GM21825 (cell line): ENCODE data around the gene C1QTNF5.

Source experiments
- ATAC-seq: cut with Tn5 transposase; IDR thresholded peaks from one replicate; pipeline ENCODE4 v1.9.1; 2021; ENCODE audit warnings: mild to moderate bottlenecking, moderate library complexity; ENCODE audit not compliant: unreplicated experiment

Gene C1QTNF5

DNA sequence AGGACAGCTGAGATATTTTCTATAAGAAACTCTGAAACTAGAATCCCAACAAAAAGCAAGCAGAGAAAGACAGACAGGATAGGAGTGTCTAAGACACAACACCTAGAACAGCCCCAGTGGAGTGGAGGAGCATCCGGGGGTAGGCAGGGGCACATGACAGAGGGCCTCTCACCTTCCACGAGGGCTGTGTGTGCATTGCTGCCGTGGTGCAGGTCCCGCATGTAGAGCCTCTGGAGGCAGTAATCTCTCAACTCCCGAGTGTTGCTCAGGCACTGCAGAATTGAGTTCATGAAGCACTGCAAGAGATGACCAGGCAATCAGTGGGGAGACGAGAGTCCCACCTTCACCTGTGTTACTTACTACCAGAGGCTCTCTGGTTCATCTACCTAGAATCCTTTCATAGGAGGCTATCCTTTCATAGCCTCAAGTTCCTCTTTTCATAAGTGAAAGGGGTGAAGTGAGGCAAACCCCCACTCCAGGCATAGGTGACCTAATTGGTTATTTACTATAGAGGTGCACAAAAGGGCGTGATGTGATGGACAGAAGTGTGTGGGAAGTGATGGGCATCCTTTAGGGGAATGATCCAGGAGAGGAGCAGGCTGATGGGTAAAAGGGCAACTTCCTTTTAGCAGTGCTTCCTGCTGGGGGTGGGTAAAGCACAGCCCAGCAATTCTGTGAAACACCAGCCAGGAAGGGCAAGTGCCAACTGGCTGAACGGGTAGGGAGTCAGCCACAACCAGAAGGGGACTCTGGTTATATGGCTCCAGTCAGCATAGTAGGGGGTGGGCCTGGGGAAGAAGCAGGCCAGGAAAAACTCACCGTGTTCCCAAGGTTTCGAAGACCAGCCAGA, 18.9 kb upstream of the C1QTNF5 start:
- ATAC-seq, result no peak

DNA sequence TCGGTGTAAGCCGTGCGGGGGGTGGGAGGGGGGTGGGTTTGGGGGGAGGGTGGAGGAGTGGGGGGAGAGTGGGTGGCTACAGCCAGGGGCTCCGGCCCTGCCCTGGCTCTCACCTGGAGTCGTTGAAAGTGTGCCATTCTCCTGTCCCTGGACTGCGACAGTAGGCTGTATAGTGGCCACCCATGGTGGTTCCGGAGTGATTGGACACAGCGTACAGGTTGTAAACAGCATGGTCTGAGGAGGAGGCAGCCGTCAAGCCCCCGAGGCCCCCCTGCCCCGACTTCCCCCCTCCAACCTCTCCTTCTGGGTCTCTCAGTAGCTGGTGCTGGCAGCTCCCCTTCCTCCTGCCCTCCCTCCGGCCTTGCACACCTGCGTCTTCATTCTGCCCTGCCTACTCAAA, 16.4 kb upstream of the C1QTNF5 start:
- no peak for ATAC-seq

DNA sequence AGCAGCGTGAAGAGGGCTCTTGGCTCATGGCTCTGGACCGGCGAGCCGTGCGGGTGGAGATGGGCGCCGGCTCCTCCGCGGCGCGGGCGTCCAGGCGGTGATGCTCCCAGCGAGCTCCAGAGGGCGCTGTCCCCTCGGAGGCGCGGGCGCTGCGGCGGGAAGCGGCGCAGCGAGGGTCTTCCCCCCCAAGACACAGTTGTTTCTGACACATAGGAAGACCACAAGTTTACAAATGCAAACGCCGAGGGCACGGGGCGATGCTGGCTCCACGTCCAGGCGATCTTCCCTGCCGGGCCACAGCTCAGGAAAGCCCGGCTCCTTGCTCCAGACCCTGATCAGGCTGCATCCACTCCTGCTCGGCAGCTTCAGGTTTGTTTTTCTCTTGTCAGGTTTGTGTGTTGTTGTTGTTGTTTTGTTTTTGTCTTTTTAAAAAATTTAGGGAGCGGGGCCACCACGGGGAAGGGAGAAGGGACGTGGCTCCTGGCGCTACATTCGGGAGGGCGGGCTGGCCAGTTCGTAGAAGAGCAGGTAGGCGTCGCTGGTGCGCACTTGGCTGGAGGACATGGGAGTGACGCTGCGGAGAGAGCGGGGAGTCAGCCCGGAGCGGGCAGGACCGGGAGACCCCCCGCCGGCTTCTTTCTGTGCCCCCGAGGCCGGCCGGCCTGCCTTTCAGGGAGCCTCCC, 15.8 kb upstream of the C1QTNF5 start:
- ATAC-seq, result peak; percentile 63

DNA sequence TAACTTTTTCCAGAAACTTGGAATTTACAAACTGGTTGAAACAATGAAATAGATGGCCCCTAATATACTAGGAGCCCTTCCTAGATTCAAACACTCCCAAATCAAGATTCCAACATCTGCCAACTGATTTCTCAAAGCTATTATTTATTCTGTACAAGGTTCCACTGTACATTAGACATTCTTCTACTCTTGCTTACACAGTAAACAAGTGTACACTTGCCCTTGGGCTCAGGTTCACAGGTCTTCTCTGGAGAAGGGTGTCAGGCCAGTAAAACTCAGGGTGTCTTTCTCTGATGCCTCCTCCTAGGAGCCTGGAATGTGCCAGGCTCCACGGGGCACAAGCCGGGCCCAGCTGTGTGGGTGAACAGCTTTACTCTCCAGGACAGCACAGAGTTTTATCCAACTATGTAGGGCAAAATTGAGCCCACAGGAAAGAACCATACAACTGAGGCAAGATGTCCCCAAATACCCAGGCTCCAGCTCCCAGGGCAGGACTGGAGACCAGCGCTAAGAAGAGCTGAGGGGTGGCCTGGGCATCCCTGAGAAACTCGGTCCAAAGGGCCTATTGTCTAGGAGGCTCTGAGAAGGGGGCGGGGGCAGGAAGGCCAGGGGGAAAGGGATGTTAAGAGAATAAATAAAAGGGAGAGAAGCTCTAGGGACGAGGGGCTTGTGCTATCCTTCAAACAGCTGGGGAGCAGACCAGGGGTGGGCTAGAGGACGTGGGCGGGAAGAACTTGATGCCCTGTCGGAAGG, 14.6 kb upstream of the C1QTNF5 start:
- no peak for ATAC-seq

DNA sequence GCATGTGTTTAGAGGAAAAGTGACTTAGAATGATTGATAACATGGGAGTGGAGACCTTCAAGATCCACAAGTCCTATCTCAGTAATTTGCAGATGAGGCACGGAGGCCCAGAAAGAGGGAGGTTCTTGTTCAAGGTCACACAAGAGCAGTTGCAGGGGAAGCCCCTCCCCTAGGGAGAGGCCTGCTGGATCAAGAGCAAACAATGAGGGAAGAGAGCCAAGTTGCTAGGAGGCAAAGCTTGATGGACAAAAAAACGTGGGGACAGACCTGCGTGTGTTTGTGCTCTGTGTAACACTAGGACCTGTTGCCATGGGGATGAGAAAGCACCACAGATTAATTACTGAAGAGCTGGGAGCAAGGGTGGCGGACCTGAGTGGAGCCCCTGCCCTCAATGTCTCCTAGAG, 12.2 kb upstream of the C1QTNF5 start:
- no peak for ATAC-seq

DNA sequence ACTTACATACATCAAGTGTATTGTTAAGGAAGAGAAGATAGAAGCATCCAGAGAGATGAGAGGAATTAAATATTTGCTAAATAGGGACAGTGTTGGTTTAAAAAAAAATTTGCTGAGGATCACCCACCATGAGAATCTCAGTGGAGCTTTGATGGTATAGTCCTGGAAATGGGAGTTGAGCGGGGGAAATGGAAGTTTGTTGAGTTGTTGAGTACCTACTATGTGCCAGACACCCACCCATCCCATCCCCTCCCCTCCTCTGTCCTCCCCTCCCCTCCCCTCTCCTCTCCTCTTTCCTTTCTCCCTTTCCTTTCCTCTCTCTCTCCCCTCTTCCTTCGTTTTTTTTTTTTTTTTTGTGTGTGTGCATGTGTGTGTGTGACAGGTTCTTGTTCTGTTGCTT, 10.5 kb upstream of the C1QTNF5 start:
- no peak for ATAC-seq

DNA sequence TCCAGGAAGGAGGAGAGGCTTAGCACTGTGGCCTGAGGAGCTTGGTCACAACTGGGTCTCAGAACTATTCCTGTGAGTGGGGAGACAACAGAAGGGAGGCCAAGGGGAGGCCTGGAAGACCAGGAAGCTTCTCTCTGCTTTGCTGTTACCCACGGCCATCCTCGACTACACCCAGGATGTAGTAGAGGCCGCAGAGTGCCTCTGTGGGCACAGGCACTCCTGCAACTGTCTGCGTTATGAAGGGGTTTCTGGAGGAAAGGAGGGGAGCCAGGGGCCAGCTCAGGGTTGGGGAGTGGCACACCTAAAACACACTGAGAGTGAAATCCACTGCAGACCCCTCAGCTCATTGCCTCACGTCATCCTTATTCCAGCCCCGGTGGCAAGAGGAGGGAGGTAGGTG, 9.6 kb upstream of the C1QTNF5 start:
- no peak for ATAC-seq

DNA sequence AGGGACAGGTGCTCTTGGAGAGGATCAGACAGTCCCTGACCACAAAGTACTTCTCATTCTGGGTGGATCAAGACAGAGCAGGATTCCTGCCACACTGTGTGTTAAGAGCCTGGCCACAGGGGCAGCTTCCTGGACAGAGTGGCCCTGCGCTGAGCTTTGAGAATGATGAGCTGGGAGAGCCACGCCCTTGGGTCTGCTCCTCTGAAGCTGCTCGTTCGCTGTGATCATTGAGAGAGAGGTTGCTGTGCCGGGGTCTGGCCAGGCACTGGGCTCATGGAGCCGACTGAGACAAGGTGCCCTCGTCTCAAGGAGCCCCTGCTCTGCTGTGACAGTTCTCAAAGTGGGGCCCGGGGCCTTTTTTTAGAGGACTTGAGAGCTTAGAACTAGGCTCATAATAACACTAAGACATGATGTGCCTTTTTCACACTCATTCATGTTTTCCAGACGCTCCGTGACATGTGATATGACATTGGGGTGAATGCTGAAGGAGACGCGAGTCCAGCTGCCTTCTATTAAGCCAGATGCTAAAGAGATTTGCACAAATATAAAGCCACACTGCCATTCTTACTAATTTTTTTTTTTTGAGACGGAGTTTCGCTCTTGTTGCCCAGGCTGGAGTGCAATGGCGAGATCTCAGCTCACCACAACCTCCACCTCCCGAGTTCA, 7.4 kb upstream of the C1QTNF5 start:
- no peak for ATAC-seq

DNA sequence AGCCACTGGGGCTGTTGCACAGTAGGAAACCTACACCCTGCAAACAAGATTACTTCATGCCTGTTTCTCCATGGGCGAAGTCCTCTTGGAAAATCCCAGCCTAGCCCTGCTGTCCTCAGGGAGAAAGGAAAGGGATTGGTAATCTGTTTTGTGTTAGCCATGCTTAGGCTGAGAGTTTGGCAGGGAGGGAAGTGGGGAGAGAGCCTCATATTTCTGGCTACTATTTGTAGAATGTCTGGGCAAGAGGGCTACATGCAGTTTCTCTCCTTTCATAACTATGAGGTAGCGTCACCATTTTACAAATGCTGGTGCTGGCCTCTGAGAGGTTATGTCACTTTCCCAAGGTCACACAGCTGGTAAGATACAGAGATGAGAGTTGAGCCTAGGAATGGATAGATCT, 6.6 kb upstream of the C1QTNF5 start:
- no peak for ATAC-seq

DNA sequence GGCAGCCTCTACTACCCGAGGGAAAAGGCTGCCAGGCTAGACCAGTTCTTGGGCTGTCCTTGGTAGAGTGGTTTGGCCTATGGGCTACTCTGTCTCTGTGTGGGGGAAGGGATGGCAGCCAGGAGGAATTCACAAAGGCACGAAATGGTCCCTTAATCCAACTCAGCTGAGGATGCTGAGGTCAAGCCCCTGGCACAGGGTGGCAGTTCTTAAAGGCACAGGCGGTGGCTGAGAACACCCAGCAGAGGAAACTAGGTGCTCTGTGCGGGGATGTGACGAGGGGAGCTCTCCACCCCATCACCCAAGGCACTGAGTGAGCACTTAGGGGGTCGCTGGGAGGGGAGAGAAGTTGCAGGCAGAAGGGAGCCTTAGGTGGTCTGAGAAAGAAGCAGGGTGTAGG, 5.9 kb upstream of the C1QTNF5 start, which contains the start of gene MFRP:
Gene MFRP, minus strand, starts transcription at position 101 of the 400 bp plus-strand sequence. CDS start 192 bp downstream, outside the sequence.
- ATAC-seq, result no peak

DNA sequence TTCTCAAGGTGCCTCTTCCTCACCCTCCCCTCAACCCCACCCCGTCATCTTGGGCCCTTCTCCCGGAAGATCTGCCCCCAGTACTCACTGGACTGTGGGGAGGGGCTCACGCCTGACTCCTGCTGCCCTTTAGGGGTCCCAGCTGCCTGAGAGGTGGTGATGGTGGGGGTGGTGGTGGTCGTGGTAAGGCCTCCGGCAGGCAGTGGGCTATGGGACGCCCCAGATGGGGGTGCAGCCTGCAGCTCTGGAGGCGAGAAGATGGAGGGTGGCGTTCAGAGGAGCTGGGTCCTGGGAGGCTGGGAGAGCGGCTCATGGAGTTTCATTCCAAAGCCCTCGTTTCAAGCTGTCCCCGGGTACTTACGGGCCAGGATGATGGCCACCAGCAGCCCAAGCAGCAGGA, 5.0 kb upstream of the C1QTNF5 start:
- ATAC-seq, result no peak

DNA sequence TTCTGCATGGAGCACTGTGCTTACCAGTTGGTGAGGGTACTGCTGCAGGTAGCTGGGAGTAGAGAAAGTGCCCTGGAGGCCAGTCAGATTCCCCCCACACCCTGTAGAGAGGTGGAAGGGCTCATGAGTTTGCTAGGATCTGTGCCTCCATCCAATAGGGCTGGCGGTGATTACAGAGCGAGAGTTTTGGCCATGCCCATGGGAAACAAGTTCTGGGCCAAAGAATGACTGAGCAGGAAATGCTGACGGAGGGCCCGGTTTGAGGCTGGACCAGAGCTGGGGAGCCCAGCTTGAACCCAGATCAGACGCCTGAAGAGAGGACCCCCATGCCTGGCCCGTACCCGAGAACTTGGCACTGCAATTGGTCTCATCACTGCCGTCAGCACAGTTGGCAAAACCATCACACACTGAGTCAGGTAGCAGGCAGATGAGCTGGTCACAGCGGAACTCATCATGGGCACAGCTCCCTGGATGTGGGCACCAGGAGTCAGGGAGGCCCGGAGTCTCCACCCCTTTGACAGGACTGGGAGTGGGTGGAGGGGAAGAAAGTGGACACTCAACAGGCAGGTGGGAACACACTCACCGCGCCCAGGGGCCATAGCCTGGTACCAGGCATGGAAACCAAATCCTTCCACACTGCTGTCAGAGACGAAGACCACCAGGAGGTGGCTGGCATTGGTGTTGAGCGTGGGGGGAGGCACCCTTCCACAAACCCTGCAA, 3.8 kb upstream of the C1QTNF5 start:
- no peak for ATAC-seq

DNA sequence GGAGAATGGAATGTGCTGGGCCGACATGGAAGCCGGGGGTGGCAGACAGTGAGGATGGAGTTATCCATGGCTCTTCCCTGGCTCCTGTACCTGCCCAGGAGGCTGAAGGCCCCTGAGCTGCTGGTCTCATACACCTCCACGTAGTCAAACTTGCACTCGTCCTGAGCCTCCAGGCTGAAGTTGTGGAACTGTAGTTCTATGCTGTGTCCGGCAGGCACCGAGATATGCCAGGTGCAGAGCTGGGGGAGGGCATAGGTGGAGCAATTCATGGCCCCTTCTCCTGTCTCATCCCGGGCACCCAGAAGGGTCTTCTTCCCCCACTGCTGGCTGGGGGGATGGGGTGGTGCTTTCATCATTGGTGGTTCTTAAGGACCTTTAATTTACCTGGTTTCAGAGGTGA, 3.0 kb upstream of the C1QTNF5 start:
- no peak for ATAC-seq

DNA sequence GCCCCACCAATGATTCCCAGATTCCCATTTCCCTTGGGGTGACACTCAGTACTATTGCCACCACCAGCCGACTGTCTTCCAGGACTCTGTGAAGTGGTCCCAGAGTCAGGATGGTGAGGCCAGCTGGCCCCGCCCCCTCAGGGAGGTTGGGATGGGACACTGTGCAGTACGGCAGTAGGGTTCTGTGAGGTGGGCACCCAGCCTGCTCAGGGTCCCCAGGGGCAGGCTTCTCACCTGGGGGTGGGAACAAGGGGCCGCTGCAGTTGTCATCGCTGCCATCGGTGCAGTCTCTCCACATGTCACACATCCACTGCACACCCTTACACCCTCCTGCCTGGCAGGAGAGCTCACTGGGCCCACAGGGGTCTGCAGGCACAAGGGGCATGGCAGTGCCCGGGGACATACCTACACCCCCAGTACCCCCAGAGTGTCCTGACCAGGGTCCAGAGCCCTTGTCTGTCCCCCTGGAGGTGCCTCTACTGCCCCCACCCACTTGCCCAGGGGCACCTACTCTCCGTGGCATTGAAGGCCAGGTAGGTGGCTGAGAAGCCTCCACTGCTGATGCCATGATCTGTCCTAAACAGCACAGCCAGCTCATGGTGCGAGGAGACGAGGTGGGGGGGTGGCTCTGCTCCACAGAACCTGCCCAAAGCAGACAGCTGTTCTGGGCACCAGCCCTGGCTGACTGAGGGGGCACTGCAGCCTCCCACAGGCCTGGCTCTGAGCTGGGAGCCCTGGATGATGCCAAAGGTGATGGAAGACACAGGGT, 1.9 kb upstream of the C1QTNF5 start:
- no peak for ATAC-seq

DNA sequence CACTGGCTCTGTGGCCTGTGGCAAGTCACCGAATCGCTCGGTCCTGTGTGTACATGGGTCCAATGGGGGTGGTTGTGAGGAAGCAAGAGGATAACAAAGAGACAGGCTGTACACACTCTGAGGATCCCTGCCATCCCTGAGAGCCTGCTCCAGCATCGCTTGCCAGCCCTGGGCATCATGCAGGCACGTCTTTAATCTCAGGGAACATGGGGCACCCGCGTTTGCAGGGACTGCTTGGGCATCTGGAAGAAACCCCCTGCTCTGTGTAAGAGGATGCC, 1.3 kb upstream of the C1QTNF5 start:
- no peak for ATAC-seq

DNA sequence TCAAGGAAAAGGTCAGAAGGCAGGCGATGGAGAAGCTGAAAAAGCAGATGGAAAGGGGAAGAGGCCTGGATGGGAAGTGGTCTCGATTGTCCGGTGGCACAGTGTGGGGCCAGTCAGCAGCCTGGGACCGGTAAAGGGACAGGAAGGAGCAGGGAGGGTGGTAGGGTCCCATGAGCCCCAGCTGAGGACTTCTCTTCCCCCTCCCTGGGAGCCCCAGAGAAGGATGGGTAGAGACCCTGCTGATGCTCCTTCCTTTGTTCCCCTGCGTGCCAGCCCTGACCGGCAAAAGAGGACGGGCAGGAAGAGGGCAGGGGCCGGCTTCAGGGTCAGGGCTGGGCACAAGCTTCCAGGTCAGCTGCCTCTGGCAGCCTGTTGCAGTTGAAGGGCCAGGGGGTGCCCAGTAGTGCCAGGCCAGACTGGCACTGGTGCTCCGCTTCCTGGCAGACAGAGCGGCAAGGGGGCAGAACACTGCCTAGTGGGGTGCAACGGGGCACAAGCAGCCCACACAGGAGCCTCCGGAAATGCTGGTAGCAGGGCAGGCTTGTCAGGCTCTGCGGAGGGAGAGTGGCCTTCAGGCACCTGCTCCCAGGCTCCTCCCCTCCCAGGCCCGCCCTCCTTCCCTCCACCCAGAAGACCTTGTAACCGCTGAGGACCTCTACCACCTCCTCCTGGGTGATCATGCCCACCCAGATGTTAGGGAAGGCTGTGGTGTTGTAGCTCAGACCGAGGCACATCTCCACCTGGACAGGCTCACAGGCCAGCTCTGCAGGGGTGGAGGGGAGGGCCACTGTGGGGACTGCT, 739 bp upstream of the C1QTNF5 start:
- no peak for ATAC-seq

DNA sequence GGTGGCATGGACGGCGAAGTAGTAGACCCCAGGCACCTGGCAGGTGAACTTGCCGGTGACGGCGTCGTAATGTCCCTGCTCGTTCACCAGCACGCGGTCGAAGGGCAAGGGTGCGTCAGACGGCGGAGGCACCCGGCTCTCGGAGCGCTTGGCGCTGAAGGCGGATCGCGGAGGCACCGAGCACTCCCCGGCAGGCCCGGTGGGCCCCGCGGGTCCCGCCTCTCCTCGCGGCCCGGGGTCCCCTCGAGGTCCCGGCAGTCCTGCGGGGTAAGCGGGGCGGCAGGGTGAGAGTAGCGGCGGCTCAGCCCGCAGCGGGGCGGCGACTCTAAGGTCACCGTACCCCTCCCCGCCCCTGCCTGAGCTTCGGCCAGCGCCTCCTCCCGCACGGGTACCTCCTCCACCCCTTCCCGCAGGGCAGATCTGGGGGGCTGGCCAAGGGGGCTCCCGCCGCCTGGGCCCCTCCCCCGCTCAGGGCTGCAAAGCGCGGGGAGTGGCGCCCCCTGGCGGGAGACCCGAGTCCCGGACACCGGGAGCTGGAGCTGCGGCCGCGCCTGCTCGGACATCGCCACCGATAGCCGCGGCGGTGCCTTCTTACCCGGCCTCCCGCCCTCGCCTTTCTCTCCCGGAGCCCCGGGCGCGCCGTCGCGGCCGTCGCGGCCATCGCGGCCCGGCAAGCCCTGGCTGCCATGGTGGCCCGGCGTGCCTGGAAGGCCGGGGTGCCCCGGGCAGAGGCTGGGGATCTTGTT, 921 bp downstream of the C1QTNF5 start:
- no peak for ATAC-seq

DNA sequence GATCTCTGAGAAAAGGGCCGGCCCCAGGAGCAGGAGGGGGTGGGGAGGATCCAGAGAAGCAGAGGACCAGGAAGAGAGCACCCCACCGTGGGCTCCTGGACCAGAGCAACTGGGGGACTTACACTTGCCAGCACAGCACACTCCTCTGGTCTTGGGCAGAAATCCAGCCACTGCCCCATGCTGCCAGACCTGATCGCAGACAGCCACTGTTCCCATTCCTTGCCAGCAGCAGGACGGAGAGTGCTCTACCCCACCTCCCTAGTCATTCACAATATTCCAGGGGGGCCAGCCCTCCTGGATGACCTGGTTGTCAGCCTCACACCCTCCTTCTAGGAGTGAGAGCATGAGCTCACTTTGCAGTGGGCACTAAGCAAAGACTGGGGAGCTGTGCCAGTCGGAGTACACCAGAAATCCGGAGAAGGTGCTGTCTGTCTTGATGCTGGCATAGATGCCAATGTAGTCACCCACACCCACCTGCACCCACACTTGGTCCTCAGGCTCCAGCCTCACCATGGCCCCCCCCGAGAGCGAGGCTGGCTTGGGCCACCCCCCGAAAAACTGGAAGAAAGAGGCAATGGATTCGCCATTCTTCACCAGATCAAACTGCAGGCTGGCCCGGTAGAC, 1.6 kb downstream of the C1QTNF5 start:
- no peak for ATAC-seq
